OCI-LY7 (cell line): ENCODE measurements around the gene ACAP3. TPM values are rescaled to one million over a fixed set of nuclear protein-coding genes. Genes with fewer than 3 reads are reported as not detected.

Experiments
- BruUV-seq: library from RNA; stranded (reverse); fragments of 400-500 nt; replicated peaks from 2 replicates; lab custom pipeline; 2021; lab: Mats Ljungman, UMichigan
- CTCF ChIA-PET: fragments of 300-600 bp; sonication (Branson Sonifier 250); formaldehyde crosslinking; loops from one replicate; lab custom pipeline; 2022; ENCODE audit warnings: antibody characterized with exemption; ENCODE audit not compliant: unreplicated experiment; lab: Charles Lee
- POLR2A ChIA-PET: fragments of 300-600 bp; sonication (Branson Sonifier 250); formaldehyde crosslinking; loops from one replicate; lab custom pipeline; 2022; ENCODE audit warnings: antibody characterized with exemption; lab: Charles Lee
- DNase-seq: peaks from one replicate; pipeline ENCODE4 v3.0.0-alpha.2; 2015; ENCODE audit warnings: low spot score
- H2AFZ ChIP-seq: fragments of 200-600 bp; sonication (generic), shearing (Covaris generic); 2 replicates; pipeline ENCODE4 v1.6.1; 2014; ENCODE audit warnings: mild to moderate bottlenecking, antibody characterized with exemption, low read length, moderate library complexity
- H3K27ac ChIP-seq: fragments of 200-600 bp; sonication (generic); 2 replicates; pipeline ENCODE4 v1.5.1; 2014; ENCODE audit warnings: mixed run types, low read depth, mild to moderate bottlenecking, moderate library complexity, low read length, inconsistent platforms; ENCODE audit not compliant: poor library complexity, severe bottlenecking
- H3K36me3 ChIP-seq: fragments of 200-600 bp; sonication (generic); 2 replicates; pipeline ENCODE4 v1.6.1; 2014; ENCODE audit warnings: mild to moderate bottlenecking, antibody characterized with exemption, low read length, moderate library complexity, mixed read lengths; ENCODE audit not compliant: insufficient read depth
- H3K4me1 ChIP-seq: fragments of 200-600 bp; sonication (generic); 2 replicates; pipeline ENCODE4 v1.5.1; 2014; ENCODE audit warnings: mild to moderate bottlenecking, low read length; ENCODE audit not compliant: insufficient read depth, poor library complexity, severe bottlenecking
- H3K4me2 ChIP-seq: fragments of 200-600 bp; sonication (generic); 2 replicates; pipeline ENCODE4 v1.6.1; 2014; ENCODE audit warnings: mild to moderate bottlenecking, low read length
- H3K4me3 ChIP-seq: fragments of 200-600 bp; sonication (generic); 2 replicates; pipeline ENCODE4 v1.5.1; 2014; ENCODE audit warnings: mild to moderate bottlenecking, low read depth, low read length; ENCODE audit not compliant: poor library complexity, severe bottlenecking
- H3K79me2 ChIP-seq: fragments of 200-600 bp; sonication (generic); 2 replicates; pipeline ENCODE4 v1.6.1; 2016; ENCODE audit warnings: low read depth, mild to moderate bottlenecking, low read length, moderate library complexity, mixed read lengths; ENCODE audit not compliant: insufficient read depth
- H3K9me2 ChIP-seq: fragments of 200-600 bp; sonication (generic); 2 replicates; pipeline ENCODE4 v1.6.1; 2016; ENCODE audit warnings: mild to moderate bottlenecking, low read length, mixed read lengths; ENCODE audit not compliant: insufficient read depth
- H3K9me3 ChIP-seq: fragments of 200-600 bp; sonication (generic); 2 replicates; pipeline ENCODE4 v1.6.1; 2014; ENCODE audit warnings: mild to moderate bottlenecking, mixed run types, low read length, mixed read lengths
- H4K20me1 ChIP-seq: fragments of 200-600 bp; sonication (generic); 2 replicates; pipeline ENCODE4 v1.6.1; 2014; ENCODE audit warnings: mild to moderate bottlenecking, antibody characterized with exemption, low read length, moderate library complexity, mixed read lengths; ENCODE audit not compliant: insufficient read depth
- EZH2phosphoT487 ChIP-seq: fragments of 200-600 bp; sonication (generic); IDR thresholded peaks from 2 replicates; pipeline ENCODE4 v1.6.1; 2018; ENCODE audit warnings: low read depth, borderline replicate concordance, mild to moderate bottlenecking, mixed run types, antibody characterized with exemption, low read length, moderate library complexity, mixed read lengths
- intact Hi-C: fragments of 100-400 bp; cut with micrococcal nuclease; formaldehyde crosslinking; loops from one replicate; pipeline ENCODE4 v1.10.0; 2022; ENCODE audit not compliant: unreplicated experiment
- total RNA-seq, 2 experiments: library from RNA; depleted of rRNA in 1 of 2; stranded (reverse); fragments of >200 nt in 1 of 2; shearing (Covaris generic) in 1 of 2; gene quantifications; 2 replicates each; pipeline ENCODE4 v1.2.3, GENCODE V29; 2014 to 2022
- TF ChIP-seq, protein P1 (sequence below): fragments of 200-600 bp; sonication (generic); conservative IDR thresholded peaks from 2 replicates; pipeline ENCODE4 v1.5.1; 2014; ENCODE audit warnings: mild to moderate bottlenecking, antibody characterized with exemption, low read length, moderate library complexity, mixed read lengths

Gene ACAP3
- total RNA-seq, 2 experiments from 2014 or later, result 26.3 to 47.6 TPM

DNA sequence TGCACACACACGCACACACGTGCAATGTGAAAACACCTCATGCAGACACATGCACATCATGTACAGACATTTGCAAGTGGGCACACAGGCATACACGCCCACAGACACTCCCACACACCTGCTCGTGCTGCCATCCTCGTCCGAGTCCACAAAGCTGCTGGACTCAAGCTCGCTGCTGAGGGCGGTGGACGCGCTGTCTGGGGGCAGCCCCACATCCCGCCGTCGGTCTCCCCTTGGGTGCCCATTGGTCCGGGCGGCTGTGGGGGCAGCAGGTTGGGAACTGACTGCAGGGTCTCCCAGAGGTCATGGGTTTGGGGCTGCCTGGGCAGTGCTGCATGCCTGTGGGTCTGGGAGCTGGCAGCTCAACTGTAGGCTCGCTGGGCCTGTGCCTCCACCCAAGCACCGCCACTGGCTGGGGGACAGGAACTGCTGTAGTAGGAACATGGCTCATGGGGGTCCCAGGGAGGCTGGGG is 33.9 kb upstream of the ACAP3 start:
- H3K4me1 ChIP-seq, result no peaks in the 10 kb centered on the region
- no peaks in the 10 kb centered on the region; the same call in 1 of the 2 replicates for H4K20me1 ChIP-seq
- no peak overlapping the region for H3K4me3 ChIP-seq
- H3K9me2 ChIP-seq, result no peaks in the 10 kb centered on the region
- TF ChIP-seq, protein P1, sequence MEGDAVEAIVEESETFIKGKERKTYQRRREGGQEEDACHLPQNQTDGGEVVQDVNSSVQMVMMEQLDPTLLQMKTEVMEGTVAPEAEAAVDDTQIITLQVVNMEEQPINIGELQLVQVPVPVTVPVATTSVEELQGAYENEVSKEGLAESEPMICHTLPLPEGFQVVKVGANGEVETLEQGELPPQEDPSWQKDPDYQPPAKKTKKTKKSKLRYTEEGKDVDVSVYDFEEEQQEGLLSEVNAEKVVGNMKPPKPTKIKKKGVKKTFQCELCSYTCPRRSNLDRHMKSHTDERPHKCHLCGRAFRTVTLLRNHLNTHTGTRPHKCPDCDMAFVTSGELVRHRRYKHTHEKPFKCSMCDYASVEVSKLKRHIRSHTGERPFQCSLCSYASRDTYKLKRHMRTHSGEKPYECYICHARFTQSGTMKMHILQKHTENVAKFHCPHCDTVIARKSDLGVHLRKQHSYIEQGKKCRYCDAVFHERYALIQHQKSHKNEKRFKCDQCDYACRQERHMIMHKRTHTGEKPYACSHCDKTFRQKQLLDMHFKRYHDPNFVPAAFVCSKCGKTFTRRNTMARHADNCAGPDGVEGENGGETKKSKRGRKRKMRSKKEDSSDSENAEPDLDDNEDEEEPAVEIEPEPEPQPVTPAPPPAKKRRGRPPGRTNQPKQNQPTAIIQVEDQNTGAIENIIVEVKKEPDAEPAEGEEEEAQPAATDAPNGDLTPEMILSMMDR, result no peak
- no peak for TF ChIP-seq EZH2phosphoT487
- no peak overlapping the region for H2AFZ ChIP-seq
- intact Hi-C loops, result no loop called here
- BruUV-seq, result no TSS peak
- H3K36me3 ChIP-seq, result peaks cover 10% of the 10 kb centered on the region
- DNase-seq, result no peak
- ChIA-PET POLR2A (no interaction called here), CTCF (no interaction called here)
- H3K79me2 ChIP-seq, result no peaks in the 10 kb centered on the region
- no peak overlapping the region for H3K27ac ChIP-seq
- no peaks in the 10 kb centered on the region for H3K9me3 ChIP-seq
- H3K4me2 ChIP-seq, result no peak overlapping the region

DNA sequence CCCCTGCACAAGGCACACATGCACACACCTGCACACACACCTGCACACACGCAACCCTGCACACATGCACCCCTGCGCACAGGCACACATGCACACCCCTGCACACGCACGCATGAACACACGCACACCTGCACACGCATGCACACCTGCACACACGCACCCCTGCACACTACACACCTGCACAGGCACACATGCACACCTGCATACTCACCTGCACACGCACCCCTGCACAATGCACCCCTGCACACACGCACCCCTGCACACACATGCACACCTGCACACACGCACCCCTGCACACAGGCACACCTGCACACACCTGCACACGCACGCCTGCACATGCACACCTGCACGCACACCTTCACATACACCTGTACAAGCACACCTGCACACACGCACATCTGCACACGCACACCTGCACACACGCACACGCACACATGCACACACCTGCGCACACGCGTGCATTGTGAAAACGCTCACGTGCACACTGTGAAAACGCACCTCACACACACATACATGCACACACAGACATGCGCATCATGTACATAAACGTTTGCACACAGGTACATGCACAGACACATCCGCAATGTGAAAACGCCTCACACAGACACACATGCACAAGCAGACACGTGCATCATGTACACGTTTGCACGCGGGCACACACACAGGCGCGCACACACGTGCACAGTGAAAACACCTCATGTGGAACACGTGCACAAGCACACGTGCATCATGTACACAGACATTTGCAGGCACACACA is 33.2 kb upstream of the ACAP3 start:
- CTCF ChIA-PET, result no interaction called here
- DNase-seq, result no peak
- POLR2A ChIA-PET, result no interaction called here
- Histone ChIP-seq H3K36me3 (peaks cover 10% of the 10 kb centered on the region), H3K9me3 (no peaks in the 10 kb centered on the region), H3K79me2 (no peaks in the 10 kb centered on the region), H3K4me2 (no peak overlapping the region), H3K9me2 (no peaks in the 10 kb centered on the region), H3K4me3 (no peak overlapping the region), H4K20me1 (no peaks in the 10 kb centered on the region; the same call in 1 of the 2 replicates), H3K4me1 (no peaks in the 10 kb centered on the region), H2AFZ (no peak overlapping the region), H3K27ac (no peak overlapping the region)
- no peak for TF ChIP-seq EZH2phosphoT487
- TF ChIP-seq, protein P1, result no peak
- intact Hi-C loops, result no loop called here
- no TSS peak for BruUV-seq

DNA sequence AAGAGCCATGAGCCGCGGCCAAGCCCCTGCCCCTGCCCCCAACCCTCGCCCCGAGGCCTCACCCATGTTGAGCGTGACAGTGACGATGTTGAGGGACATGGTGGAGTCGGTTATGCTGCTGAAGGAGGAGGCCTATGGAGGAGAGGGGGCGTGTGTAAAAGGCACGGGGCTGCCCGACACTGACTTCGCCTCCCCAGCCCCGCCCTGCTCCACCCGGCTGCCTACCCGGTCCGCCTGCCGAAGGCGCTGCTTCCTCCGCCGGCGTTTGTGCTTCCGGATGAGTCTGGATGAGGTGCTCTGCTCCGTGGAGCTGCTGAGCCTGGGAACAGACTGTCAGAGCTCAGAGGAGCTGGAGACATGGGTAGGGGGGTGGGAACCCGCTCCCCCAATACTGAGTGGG is 32.5 kb upstream of the ACAP3 start:
- no peak for DNase-seq
- BruUV-seq, result no TSS peak
- Histone ChIP-seq H3K36me3 (peaks cover 10% of the 10 kb centered on the region), H3K9me3 (no peaks in the 10 kb centered on the region), H3K79me2 (no peaks in the 10 kb centered on the region), H3K9me2 (no peaks in the 10 kb centered on the region), H3K4me1 (no peaks in the 10 kb centered on the region), H3K4me2 (no peak overlapping the region), H3K4me3 (no peak overlapping the region), H4K20me1 (no peaks in the 10 kb centered on the region; the same call in 1 of the 2 replicates), H3K27ac (no peak overlapping the region), H2AFZ (no peak overlapping the region)
- intact Hi-C loops, result no loop called here
- no peak for TF ChIP-seq EZH2phosphoT487
- TF ChIP-seq, protein P1, result no peak
- CTCF ChIA-PET, result no interaction called here
- POLR2A ChIA-PET, result no interaction called here
